MM.1S (cell line): ENCODE measurements around the gene CNTLN.

Experiments used
- DNase-seq: peaks from one replicate; pipeline ENCODE4 v3.0.0-alpha.2; 2015
- H2AFZ ChIP-seq: fragments of 300-600 bp; sonication (generic); 2 replicates; pipeline ENCODE4 v1.6.0; 2016; ENCODE audit warnings: antibody characterized with exemption, low read length
- H3F3A ChIP-seq: fragments of 300-600 bp; sonication (generic); 2 replicates; pipeline ENCODE4 v1.6.1; 2016; ENCODE audit warnings: mild to moderate bottlenecking, antibody characterized with exemption, low read length, moderate library complexity, mixed read lengths; ENCODE audit not compliant: insufficient read depth
- H3K27ac ChIP-seq: fragments of 300-600 bp; sonication (generic); 2 replicates; pipeline ENCODE4 v1.5.1; 2016; ENCODE audit warnings: mild to moderate bottlenecking, low read length
- H3K27me3 ChIP-seq: fragments of 300-600 bp; sonication (generic); replicated peaks from 2 replicates; pipeline ENCODE4 v1.6.0; 2016; ENCODE audit warnings: low read length; ENCODE audit not compliant: insufficient read depth
- H3K36me3 ChIP-seq: fragments of 300-600 bp; sonication (generic); replicated peaks from 2 replicates; pipeline ENCODE4 v1.6.1; 2016; ENCODE audit warnings: mild to moderate bottlenecking, low read length, mixed read lengths; ENCODE audit not compliant: insufficient read depth
- H3K4me1 ChIP-seq: fragments of 300-600 bp; sonication (generic); 2 replicates; pipeline ENCODE4 v1.6.1; 2016; ENCODE audit warnings: low read length, mixed read lengths
- H3K4me2 ChIP-seq: fragments of 300-600 bp; sonication (generic); 2 replicates; pipeline ENCODE4 v1.6.0; 2016; ENCODE audit warnings: low read depth, low read length
- H3K4me3 ChIP-seq: fragments of 300-600 bp; sonication (generic); 2 replicates; pipeline ENCODE4 v1.5.1; 2016; ENCODE audit warnings: low read length, mixed read lengths
- H3K79me2 ChIP-seq: fragments of 300-600 bp; sonication (generic); 2 replicates; pipeline ENCODE4 v1.6.1; 2016; ENCODE audit warnings: mixed run types, low read length, mixed read lengths
- H3K9ac ChIP-seq: fragments of 300-600 bp; sonication (generic); 2 replicates; pipeline ENCODE4 v1.6.1; 2016; ENCODE audit warnings: low read length, mixed read lengths
- H3K9me2 ChIP-seq: fragments of 300-600 bp; sonication (generic); replicated peaks from 2 replicates; pipeline ENCODE4 v1.6.1; 2016; ENCODE audit warnings: mild to moderate bottlenecking, low read length, mixed read lengths; ENCODE audit not compliant: insufficient read depth
- H3K9me3 ChIP-seq: fragments of 300-600 bp; sonication (generic); replicated peaks from 2 replicates; pipeline ENCODE4 v1.6.1; 2016; ENCODE audit warnings: mild to moderate bottlenecking, low read length, mixed read lengths; ENCODE audit not compliant: insufficient read depth
- H4K20me1 ChIP-seq: fragments of 300-600 bp; sonication (generic); 2 replicates; pipeline ENCODE4 v1.6.1; 2016; ENCODE audit warnings: mild to moderate bottlenecking, low read length, moderate library complexity, mixed read lengths; ENCODE audit not compliant: insufficient read depth
- CTCF ChIP-seq: fragments of 300-600 bp; sonication (generic); IDR thresholded peaks from 2 replicates; pipeline ENCODE4 v1.5.1; 2016; ENCODE audit warnings: antibody characterized with exemption, low read length, mixed read lengths
- EZH2 ChIP-seq: fragments of 300-600 bp; sonication (generic); optimal IDR thresholded peaks from 2 replicates; pipeline ENCODE3; 2017; ENCODE audit warnings: low read depth, mild to moderate bottlenecking, antibody characterized with exemption, low read length, mixed read lengths
- EZH2phosphoT487 ChIP-seq: fragments of 300-600 bp; sonication (generic); IDR thresholded peaks from 2 replicates; pipeline ENCODE4 v1.6.1; 2018; ENCODE audit warnings: antibody characterized with exemption, low read length

CNTLN gene

GRCh38 chr9:17291766-17292165 lies 156.9 kb downstream of the CNTLN start:
- TF ChIP-seq CTCF (no peak), EZH2phosphoT487 (no peak), EZH2 (no peak)

GRCh38 chr9:17293685-17294084 lies 158.8 kb downstream of the CNTLN start:
- Histone ChIP-seq H3K9ac (no peak overlapping the region), H3K36me3 (no peaks in the 10 kb centered on the region), H3K79me2 (no peaks in the 10 kb centered on the region), H3F3A (no peaks in the 10 kb centered on the region), H3K27ac (no peak overlapping the region), H3K9me2 (no peaks in the 10 kb centered on the region), H4K20me1 (no peaks in the 10 kb centered on the region), H3K27me3 (no peaks in the 10 kb centered on the region), H2AFZ (no peak overlapping the region), H3K4me2 (no peak overlapping the region), H3K4me3 (no peak overlapping the region), H3K4me1 (no peaks in the 10 kb centered on the region), H3K9me3 (no peaks in the 10 kb centered on the region)
- TF ChIP-seq CTCF, result no peak
- no peak for TF ChIP-seq EZH2
- TF ChIP-seq EZH2phosphoT487, result no peak
- no peak for DNase-seq

More at GRCh38 chr9:17291766-17292165, 156.9 kb downstream of the CNTLN start:
- no peaks in the 10 kb centered on the region for H3K36me3 ChIP-seq
- H2AFZ ChIP-seq, result no peak overlapping the region
- H3K79me2 ChIP-seq, result no peaks in the 10 kb centered on the region
- no peaks in the 10 kb centered on the region for H3K9me2 ChIP-seq
- DNase-seq, result no peak
- H4K20me1 ChIP-seq, result no peaks in the 10 kb centered on the region
- no peak overlapping the region for H3K4me3 ChIP-seq
- H3K27me3 ChIP-seq, result no peaks in the 10 kb centered on the region
- H3F3A ChIP-seq, result no peaks in the 10 kb centered on the region
- H3K9ac ChIP-seq, result no peak overlapping the region
- no peaks in the 10 kb centered on the region for H3K4me1 ChIP-seq
- no peaks in the 10 kb centered on the region for H3K9me3 ChIP-seq
- H3K27ac ChIP-seq, result no peak overlapping the region
- no peak overlapping the region for H3K4me2 ChIP-seq

- Histone ChIP-seq H3K27me3 (no peaks in the 10 kb centered on the region), H3K79me2 (no peaks in the 10 kb centered on the region), H3K27ac (no peak overlapping the region), H3K9ac (no peak overlapping the region), H3K9me2 (no peaks in the 10 kb centered on the region), H2AFZ (no peak overlapping the region), H3K4me2 (no peak overlapping the region), H4K20me1 (no peaks in the 10 kb centered on the region), H3K9me3 (no peaks in the 10 kb centered on the region), H3K4me3 (no peak overlapping the region), H3K4me1 (no peaks in the 10 kb centered on the region), H3F3A (no peaks in the 10 kb centered on the region), H3K36me3 (no peaks in the 10 kb centered on the region)
- DNase-seq, result no peak
- TF ChIP-seq CTCF (no peak), EZH2 (no peak), EZH2phosphoT487 (no peak)
These were observed 160.2 kb downstream of the CNTLN start for GRCh38 chr9:17294822-17295624.
